ENCODE data around the gene ATAD1.

DNA sequence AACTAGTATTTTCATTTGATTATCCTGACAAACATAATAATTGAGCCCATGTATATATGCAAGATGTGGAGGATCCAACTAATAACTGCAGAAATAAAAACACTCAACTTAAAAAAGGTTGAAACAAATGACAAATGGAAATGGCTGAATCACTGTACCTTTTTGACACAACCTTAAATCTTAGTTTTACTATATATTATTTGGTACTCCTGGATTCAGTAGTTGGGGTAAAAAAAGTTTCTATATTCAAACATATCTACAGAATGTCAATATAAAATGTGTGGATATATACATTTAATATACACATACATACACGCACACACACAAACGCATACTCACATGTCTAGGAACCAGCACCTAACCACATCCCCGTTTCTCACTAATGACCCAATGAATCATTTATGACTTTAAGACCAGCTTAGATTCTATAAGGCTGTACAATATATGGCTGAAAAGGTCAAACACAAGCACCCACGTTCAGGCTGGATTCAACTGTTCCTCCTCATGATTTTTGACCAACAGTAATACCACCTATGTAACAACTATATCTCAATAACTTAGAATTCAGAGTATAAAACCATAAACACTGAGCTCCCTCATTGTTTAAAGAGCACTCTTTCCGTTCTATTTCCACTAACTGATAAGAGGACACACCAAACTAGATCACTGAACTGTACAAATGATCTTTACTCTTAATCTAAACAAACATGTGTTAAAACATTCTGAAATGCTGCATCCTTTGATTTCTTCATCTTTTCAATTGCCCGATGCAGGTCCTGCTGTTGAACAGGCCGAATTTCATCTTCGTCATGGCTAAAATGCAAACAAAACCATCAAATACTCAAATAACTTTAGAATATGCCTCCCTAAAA, 63.8 kb downstream of the ATAD1 start:
- TF ChIP-seq, protein P1, sequence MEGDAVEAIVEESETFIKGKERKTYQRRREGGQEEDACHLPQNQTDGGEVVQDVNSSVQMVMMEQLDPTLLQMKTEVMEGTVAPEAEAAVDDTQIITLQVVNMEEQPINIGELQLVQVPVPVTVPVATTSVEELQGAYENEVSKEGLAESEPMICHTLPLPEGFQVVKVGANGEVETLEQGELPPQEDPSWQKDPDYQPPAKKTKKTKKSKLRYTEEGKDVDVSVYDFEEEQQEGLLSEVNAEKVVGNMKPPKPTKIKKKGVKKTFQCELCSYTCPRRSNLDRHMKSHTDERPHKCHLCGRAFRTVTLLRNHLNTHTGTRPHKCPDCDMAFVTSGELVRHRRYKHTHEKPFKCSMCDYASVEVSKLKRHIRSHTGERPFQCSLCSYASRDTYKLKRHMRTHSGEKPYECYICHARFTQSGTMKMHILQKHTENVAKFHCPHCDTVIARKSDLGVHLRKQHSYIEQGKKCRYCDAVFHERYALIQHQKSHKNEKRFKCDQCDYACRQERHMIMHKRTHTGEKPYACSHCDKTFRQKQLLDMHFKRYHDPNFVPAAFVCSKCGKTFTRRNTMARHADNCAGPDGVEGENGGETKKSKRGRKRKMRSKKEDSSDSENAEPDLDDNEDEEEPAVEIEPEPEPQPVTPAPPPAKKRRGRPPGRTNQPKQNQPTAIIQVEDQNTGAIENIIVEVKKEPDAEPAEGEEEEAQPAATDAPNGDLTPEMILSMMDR (IDR thresholded peaks at IDR 0.05): no peak
- no peak for TF ChIP-seq POLR2A (IDR thresholded peaks at IDR 0.05)

All from sigmoid colon (tissue), 3 donors.